Measurements from ENCODE around the gene HIGD1A. TPM values are rescaled to one million over a fixed set of nuclear protein-coding genes. Genes with fewer than 3 reads are reported as not detected.
A peak's percentile ranks its signal among the peaks of the same experiment; 100 is the strongest.

Gene HIGD1A
- 16.0 and 47.0 TPM in 2 replicates for total RNA-seq (2011; cell fraction: chromatin; rRNA removed; ENCODE audit: low replicate concordance)
- total RNA-seq (2011; cell fraction: nucleolus; rRNA removed): 14.0 and 19.1 TPM in 2 replicates
- 44.3 and 95.3 TPM in 2 replicates for total RNA-seq (2011; cell fraction: nucleoplasm; rRNA removed)
- total RNA-seq (2014; rRNA removed): 136 and 165 TPM in 2 replicates
- total RNA-seq (2014; rRNA removed; fragmentation: Illumina TruSeq; extraction: Trizol): 333 and 382 TPM in 2 replicates
- 257 and 291 TPM in 2 replicates for total RNA-seq (2015; rRNA removed; fragmentation: Illumina TruSeq; extraction: Trizol)
- total RNA-seq (2021): 183 and 189 TPM in 2 replicates
- polyA plus RNA-seq (2011; rRNA removed): 218 and 362 TPM in 2 replicates
- 45.6 and 124 TPM in 2 replicates for polyA plus RNA-seq (2011; cell fraction: cytosol; rRNA removed)
- polyA plus RNA-seq (2011; cell fraction: nucleus; rRNA removed): 25.3 and 53.9 TPM in 2 replicates
- 198 and 327 TPM in 2 replicates for polyA plus RNA-seq (2012)
- polyA plus RNA-seq (2014; fragmentation: Illumina TruSeq; extraction: Trizol): 369 and 398 TPM in 2 replicates
- polyA plus RNA-seq (2014; fragmentation: Nextera tagmentation; extraction: Ambion mirVana): 1,000 to 10,000 TPM; 1,116 to 1,185 TPM
- polyA plus RNA-seq (2014; rRNA removed): 331 and 362 TPM in 2 replicates
- 172 and 181 TPM in 2 replicates for polyA minus RNA-seq (2011; rRNA and poly(A)+ RNA removed)
- 59.9 and 87.1 TPM in 2 replicates for polyA minus RNA-seq (2011; cell fraction: cytosol; rRNA and poly(A)+ RNA removed)
- 14.8 and 26.3 TPM in 2 replicates for polyA minus RNA-seq (2011; cell fraction: nucleus; rRNA and poly(A)+ RNA removed)
- percentile 98 among the genes with signal in this experiment for Bru-seq, nascent RNA
- percentile 99 among the genes with signal in this experiment for BruChase-seq, experiment 1, labeled RNA remaining after a 2-hour chase
- percentile 99 among the genes with signal in this experiment for BruChase-seq, experiment 2, labeled RNA remaining after a 6-hour chase
- long read RNA-seq, experiment 1, transcript HIGD1A-201 (4 exons, 1,373 nt): major isoform, 681 of 729 reads
- long read RNA-seq, experiment 1, transcript HIGD1A-202 (4 exons, 1,322 nt): minor isoform, 7 of 729 reads
- long read RNA-seq, experiment 1, transcript HIGD1A-205 (3 exons, 983 nt): minor isoform, 13 of 729 reads
- long read RNA-seq, experiment 1, partial matches to known transcripts: 0 of 729 reads
- long read RNA-seq, experiment 1, other reads (novel, unspliced or antisense): 26 of 729 reads
- long read RNA-seq, experiment 2, transcript HIGD1A-201 (4 exons, 1,373 nt): major isoform, 58 of 112 reads
- long read RNA-seq, experiment 2, partial matches to known transcripts: 43 of 112 reads
- long read RNA-seq, experiment 2, other reads (novel, unspliced or antisense): 7 of 112 reads
- long read RNA-seq, experiment 3, transcript HIGD1A-201 (4 exons, 1,373 nt): major isoform, 334 of 352 reads
- long read RNA-seq, experiment 3, transcript HIGD1A-205 (3 exons, 983 nt): minor isoform, 8 of 352 reads
- long read RNA-seq, experiment 3, partial matches to known transcripts: 2 of 352 reads
- long read RNA-seq, experiment 3, other reads (novel, unspliced or antisense): 5 of 352 reads

GRCh38 chr3:42804106-42804830 lies at the start of gene HIGD1A:
HIGD1A (minus strand) TSS chr3:42804490; CDS start chr3:42794253, 10,237 bp downstream.
- H4K20me1 ChIP-seq (replicated peaks; ENCODE audit: control insufficient read depth, insufficient read depth, low read length): no peaks in the 10 kb centered on the region
- POLR2A ChIA-PET: interaction anchor here (0.9 to 3.0 kb wide), 12 partner anchors 8 to 213 kb away, joined by 3 to 19 read pairs (median 4); no protein-coding TSS in a partner anchor
- CTCF ChIA-PET (ENCODE audit: low intra/inter-chr PET ratio): no interaction called here
- under 1% methylated on average over 62 of the region's 63 CpGs for WGBS (ENCODE audit: insufficient coverage, low coverage, missing lambda C conversion rate)
- H3K9me3 ChIP-seq (replicated peaks; ENCODE audit: control insufficient read depth, insufficient read depth, low read depth, low read length): no peaks in the 10 kb centered on the region
- H3K79me2 ChIP-seq (ENCODE audit: control insufficient read depth, insufficient read depth, low read length): peaks cover 51% of the 10 kb centered on the region
- peak within 1 kb of the TSS; percentile 95 for H2AFZ ChIP-seq (ENCODE audit: low read depth, low read length)
- no TSS peak for BruUV-seq (replicated peaks)
- no peaks in the 10 kb centered on the region for H3K9me1 ChIP-seq (ENCODE audit: control insufficient read depth, insufficient read depth, low read length)
- FAIRE-seq (peak; percentile 86), ATAC-seq (peak; percentile 98), DNase-seq (ENCODE audit: extremely low read depth in 1 of 4, low spot score in 3 of 4) (peak; percentile 99 to 100 (median 100))
- H3K4me3 ChIP-seq: peak within 1 kb of the TSS; percentile 75
- H3K27ac ChIP-seq (ENCODE audit: extremely low read depth, low read depth, low read length): peak within 1 kb of the TSS; percentile 83
- H3K27me3 ChIP-seq (ENCODE audit: control insufficient read depth in 2 of 2, insufficient read depth in 2 of 2, low read length in 2 of 2): no peaks in the 10 kb centered on the region
- in situ Hi-C loops (cut with MboI) (no loop called here), intact Hi-C loops (cut with micrococcal nuclease) (no loop called here)
- H3K9ac ChIP-seq (ENCODE audit: insufficient read depth in 1 of 2, low read depth in 2 of 2, low read length in 2 of 2): peak within 1 kb of the TSS; percentile 90 to 99
- peak within 1 kb of the TSS; percentile 88 for H3K4me2 ChIP-seq (ENCODE audit: insufficient read depth, low read length)
- H3K4me1 ChIP-seq (replicated peaks in 1 of 2; ENCODE audit: control insufficient read depth in 2 of 2, insufficient read depth in 2 of 2, low read length in 2 of 2): peaks cover 20 to 26% of the 10 kb centered on the region in 2 experiments; a peak in 4 of 5 replicates
- H3K36me3 ChIP-seq (ENCODE audit: control insufficient read depth, insufficient read depth, low read length): peaks cover 27% of the 10 kb centered on the region; the same call in 2 of the 3 replicates
- TF ChIP-seq, protein P1, sequence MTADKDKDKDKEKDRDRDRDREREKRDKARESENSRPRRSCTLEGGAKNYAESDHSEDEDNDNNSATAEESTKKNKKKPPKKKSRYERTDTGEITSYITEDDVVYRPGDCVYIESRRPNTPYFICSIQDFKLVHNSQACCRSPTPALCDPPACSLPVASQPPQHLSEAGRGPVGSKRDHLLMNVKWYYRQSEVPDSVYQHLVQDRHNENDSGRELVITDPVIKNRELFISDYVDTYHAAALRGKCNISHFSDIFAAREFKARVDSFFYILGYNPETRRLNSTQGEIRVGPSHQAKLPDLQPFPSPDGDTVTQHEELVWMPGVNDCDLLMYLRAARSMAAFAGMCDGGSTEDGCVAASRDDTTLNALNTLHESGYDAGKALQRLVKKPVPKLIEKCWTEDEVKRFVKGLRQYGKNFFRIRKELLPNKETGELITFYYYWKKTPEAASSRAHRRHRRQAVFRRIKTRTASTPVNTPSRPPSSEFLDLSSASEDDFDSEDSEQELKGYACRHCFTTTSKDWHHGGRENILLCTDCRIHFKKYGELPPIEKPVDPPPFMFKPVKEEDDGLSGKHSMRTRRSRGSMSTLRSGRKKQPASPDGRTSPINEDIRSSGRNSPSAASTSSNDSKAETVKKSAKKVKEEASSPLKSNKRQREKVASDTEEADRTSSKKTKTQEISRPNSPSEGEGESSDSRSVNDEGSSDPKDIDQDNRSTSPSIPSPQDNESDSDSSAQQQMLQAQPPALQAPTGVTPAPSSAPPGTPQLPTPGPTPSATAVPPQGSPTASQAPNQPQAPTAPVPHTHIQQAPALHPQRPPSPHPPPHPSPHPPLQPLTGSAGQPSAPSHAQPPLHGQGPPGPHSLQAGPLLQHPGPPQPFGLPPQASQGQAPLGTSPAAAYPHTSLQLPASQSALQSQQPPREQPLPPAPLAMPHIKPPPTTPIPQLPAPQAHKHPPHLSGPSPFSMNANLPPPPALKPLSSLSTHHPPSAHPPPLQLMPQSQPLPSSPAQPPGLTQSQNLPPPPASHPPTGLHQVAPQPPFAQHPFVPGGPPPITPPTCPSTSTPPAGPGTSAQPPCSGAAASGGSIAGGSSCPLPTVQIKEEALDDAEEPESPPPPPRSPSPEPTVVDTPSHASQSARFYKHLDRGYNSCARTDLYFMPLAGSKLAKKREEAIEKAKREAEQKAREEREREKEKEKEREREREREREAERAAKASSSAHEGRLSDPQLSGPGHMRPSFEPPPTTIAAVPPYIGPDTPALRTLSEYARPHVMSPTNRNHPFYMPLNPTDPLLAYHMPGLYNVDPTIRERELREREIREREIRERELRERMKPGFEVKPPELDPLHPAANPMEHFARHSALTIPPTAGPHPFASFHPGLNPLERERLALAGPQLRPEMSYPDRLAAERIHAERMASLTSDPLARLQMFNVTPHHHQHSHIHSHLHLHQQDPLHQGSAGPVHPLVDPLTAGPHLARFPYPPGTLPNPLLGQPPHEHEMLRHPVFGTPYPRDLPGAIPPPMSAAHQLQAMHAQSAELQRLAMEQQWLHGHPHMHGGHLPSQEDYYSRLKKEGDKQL (CRISPR knock-in tag; IDR thresholded peaks at IDR 0.05; ENCODE audit: borderline replicate concordance): 0 out of 2 replicates have a peak, but pooled peaks have one; percentile 79
- TF ChIP-seq C11orf30 (IDR thresholded peaks at IDR 0.05; ENCODE audit: low read depth) (no peak; the same call in 1 of the 2 replicates), NCOA1 (IDR thresholded peaks at IDR 0.05; ENCODE audit: low read depth) (peak; percentile 50; the same call in 1 of the 2 replicates), TFAM (CRISPR knock-in tag; conservative IDR thresholded peaks at IDR 0.05) (no peak), THAP12 (CRISPR knock-in tag; IDR thresholded peaks at IDR 0.05) (peak; percentile 50; the same call in 1 of the 2 replicates), PML (IDR thresholded peaks at IDR 0.05; ENCODE audit: low read length) (peak; percentile 68; the same call in 1 of the 2 replicates), L3MBTL2 (IDR thresholded peaks at IDR 0.05) (peak; percentile 88)
